D721Med (cell line): ENCODE results near the gene PTPN21.
A peak's percentile ranks its signal among the peaks of the same experiment; 100 is the strongest.

Experiments
- DNase-seq: peaks from one replicate; pipeline ENCODE4 v3.0.0; 2011; ENCODE audit warnings: low spot score; ENCODE audit not compliant: insufficient read length
- FAIRE-seq: peaks from 2 replicates; lab custom pipeline; 2011; peaks lifted over from hg19 to GRCh38; lab: Jason Lieb, UNC
- TF ChIP-seq, protein P1 (sequence below): IDR thresholded peaks from 2 replicates; pipeline ENCODE4 v1.5.1; 2012; ENCODE audit warnings: mild to moderate bottlenecking, control low read depth; ENCODE audit not compliant: insufficient read depth; ENCODE audit errors: missing control alignments

Gene PTPN21

DNA sequence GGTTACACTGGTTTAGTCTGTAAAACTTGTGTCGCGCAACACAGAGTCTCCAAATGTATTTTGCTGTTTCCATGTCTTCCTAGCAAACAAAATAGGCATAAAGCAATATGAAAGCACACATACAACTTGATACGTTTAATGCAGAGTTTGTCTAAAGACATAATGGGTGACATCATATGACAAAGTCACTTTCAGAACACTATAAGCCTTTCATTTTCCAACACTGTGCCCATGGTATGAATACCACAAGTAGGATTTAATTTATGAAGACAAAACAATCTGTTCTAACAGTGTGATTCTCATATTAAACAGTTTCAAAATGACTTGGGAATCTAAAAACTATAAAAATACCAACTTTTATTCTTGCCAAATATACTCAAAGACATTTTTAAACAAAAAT is 58.4 kb downstream of the PTPN21 start:
- no peak for DNase-seq
- no peak for FAIRE-seq
- TF ChIP-seq, protein P1, sequence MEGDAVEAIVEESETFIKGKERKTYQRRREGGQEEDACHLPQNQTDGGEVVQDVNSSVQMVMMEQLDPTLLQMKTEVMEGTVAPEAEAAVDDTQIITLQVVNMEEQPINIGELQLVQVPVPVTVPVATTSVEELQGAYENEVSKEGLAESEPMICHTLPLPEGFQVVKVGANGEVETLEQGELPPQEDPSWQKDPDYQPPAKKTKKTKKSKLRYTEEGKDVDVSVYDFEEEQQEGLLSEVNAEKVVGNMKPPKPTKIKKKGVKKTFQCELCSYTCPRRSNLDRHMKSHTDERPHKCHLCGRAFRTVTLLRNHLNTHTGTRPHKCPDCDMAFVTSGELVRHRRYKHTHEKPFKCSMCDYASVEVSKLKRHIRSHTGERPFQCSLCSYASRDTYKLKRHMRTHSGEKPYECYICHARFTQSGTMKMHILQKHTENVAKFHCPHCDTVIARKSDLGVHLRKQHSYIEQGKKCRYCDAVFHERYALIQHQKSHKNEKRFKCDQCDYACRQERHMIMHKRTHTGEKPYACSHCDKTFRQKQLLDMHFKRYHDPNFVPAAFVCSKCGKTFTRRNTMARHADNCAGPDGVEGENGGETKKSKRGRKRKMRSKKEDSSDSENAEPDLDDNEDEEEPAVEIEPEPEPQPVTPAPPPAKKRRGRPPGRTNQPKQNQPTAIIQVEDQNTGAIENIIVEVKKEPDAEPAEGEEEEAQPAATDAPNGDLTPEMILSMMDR = no peak

DNA sequence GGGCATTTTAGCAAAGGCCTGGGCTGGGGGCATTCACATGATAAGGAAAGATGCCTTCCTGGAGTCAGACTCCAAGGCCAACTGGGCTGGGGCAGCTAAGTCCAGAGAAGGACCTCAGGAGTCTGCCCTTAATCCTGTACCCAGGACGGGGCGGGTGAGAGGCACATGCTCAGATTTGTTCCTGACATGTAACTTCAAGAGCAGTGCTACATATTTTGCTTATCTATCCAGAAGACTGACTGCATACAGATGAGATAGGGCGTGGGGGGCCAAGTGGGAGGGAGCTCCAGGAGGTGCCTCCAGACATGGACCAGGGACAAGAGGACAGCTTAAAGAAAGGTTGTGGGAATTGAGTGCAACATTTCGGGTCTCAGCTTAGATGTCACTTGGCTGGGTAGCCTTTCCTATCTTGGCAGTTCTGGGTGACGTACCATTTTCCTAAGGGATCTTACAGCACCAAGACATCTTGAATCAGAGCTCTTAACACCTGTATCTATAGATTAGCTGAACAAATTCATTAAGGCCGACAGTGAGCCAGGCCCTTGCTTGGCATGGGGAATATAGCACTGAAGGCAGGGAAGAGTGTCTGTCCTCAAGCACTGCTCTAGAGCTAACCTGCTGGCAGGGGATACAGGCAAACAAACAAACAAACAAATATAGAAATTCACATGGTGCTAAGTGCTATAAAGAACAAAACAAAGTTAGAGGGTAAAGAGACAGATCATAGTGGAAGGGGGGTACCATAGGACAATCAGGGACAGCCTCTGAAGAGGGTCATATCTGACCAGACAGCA is 61.2 kb downstream of the PTPN21 start:
- TF ChIP-seq, protein P1 = no peak
- FAIRE-seq (no peak), DNase-seq (no peak)

DNA sequence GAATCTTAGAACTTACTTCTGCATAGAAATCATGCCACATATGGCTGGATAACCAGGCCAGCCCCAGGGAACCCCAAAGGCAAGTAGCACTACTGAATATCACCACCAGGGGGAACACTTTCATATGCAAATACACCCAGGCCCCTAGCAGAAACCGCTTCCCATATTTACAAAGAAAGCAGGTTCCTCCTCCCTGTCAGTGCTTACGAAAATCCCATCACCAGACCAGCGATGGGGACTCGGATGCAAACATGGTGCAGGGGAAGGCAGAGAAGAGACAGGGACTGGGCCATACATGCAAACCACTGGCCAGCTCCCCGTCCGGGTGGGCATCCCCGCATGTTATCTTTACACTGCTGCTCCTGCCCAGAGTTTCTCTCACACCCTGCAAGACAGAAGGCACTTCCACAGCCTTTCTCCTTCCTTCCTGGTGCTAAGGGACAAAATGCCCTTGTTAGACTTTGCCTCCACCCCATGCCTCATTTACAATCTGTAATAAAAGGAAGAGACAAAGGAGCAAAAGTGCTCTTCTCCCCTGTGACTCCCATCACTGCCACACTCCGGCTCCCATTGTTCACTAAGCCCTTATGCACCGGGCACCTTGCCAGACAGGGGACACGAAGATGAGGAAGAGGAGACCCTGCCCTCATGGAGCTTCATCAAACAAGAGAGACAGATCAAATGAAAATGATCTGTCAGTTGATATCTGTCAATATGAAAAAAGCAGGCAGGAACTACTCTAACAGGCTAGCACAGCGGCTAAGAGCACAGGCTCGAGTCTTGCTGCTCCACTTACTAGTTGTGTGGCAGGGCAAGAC is 62.3 kb downstream of the PTPN21 start:
- FAIRE-seq = peak; percentile 16
- TF ChIP-seq, protein P1 = peak; percentile 83

DNA sequence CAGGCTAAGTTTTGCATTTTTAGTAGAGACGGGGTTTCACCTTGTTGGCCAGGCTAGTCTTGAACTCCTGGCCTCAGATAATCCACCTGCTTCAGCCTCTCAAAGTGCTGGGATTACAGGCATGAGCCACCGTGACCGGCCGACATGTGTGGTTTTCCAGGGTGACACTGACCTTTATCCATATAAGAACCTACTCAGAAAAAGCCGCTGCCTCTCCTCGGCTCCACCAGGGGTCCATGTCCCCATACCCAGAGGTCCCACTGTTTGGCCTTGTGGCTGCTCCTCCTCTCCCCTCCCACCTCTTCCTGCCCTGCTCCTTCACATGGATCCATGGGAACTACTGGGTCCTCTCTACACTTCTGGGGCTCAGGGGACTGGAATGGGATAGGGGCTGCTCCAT is 64.6 kb downstream of the PTPN21 start:
- no peak for DNase-seq
- FAIRE-seq = no peak
- TF ChIP-seq, protein P1 = no peak

More for the DNA sequence above, 62.3 kb downstream of the PTPN21 start:
- DNase-seq = peak; percentile 69

DNA sequence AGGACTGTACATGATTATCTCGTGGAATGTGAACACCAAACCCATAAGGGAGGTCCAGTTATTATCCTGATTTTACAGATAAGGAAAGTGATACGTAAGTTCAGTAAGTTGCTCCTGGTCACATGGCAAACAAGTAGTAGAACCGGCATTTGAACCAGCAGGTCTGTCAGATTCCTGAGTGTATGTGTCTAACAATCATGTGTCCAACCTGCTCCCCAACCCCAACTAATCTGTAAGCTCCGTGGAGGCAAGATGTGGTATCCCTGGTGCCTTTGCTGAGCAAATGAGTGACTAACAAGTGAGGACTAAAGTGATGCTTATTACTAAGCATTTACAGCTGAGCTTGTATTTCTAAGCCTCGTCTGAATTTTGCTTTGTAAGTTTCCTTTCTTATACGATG is 65.9 kb downstream of the PTPN21 start:
- DNase-seq (no peak), FAIRE-seq (no peak)
- TF ChIP-seq, protein P1 = no peak

DNA sequence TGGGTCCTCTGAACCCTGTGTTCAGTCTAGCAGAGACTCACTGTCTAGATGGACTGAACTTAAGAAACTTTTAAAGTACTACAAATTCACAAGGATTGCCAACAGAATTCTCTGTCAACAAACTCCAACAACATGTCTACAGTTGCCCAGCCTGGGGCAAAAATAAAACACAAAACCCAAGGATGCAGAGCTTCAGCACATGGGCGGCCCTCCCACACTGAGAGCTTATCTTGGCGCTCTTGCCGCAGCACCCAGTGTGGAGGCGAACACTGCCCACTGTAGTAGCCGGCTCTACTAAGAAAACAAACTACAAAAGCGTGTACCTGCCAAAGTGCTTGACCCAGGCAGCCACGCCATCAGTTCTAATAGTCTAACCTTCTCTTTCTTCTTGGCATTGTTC is 66.7 kb downstream of the PTPN21 start:
- no peak for DNase-seq
- TF ChIP-seq, protein P1 = no peak
- FAIRE-seq = no peak
